SK-N-MC (cell line): ENCODE measurements around the gene MBD5.
"Not testable (repeated sequence)": the region's sequence is repeated elsewhere in the genome, so short reads cannot be mapped to it uniquely, and the experiment has no call there.

Experiments
- DNase-seq: peaks from one replicate; pipeline ENCODE4 v3.0.0-alpha.2; 2011; ENCODE audit warnings: low read depth, low spot score
- H3K27ac ChIP-seq: fragments of 200-600 bp; sonication (generic); 2 replicates; pipeline ENCODE4 v1.5.1; 2016; ENCODE audit warnings: mixed run types
- H3K36me3 ChIP-seq: fragments of 200-600 bp; sonication (generic); 2 replicates; pipeline ENCODE4 v1.6.1; 2017; ENCODE audit warnings: antibody characterized with exemption, low read length, mixed read lengths; ENCODE audit not compliant: insufficient read depth
- H3K4me3 ChIP-seq: fragments of 200-600 bp; sonication (generic); 2 replicates; pipeline ENCODE4 v1.5.1; 2016
- H3K9ac ChIP-seq: fragments of 200-600 bp; sonication (generic); 2 replicates; pipeline ENCODE4 v1.8.0; 2017; ENCODE audit warnings: mixed run types, mixed read lengths; ENCODE audit not compliant: insufficient read length
- H3K9me3 ChIP-seq: fragments of 200-600 bp; sonication (generic); 2 replicates; pipeline ENCODE4 v1.6.1; 2017; ENCODE audit warnings: low read depth, mild to moderate bottlenecking, antibody characterized with exemption, low read length, moderate library complexity, mixed read lengths
- EZH2 ChIP-seq: fragments of 200-600 bp; sonication (generic); IDR thresholded peaks from one replicate; pipeline ENCODE4 v1.6.1; 2017; ENCODE audit warnings: antibody characterized with exemption
- FOXP2 ChIP-seq: optimal IDR thresholded peaks from 2 replicates; pipeline ENCODE3; 2011; ENCODE audit warnings: mild to moderate bottlenecking, moderate library complexity; ENCODE audit not compliant: insufficient read depth; ENCODE audit errors: extremely low read length, control extremely low read depth
- POLR2AphosphoS5 ChIP-seq: IDR thresholded peaks from 2 replicates; pipeline ENCODE4 v1.6.1; 2012; ENCODE audit warnings: mild to moderate bottlenecking, low read depth, low read length, borderline replicate concordance

Gene MBD5

DNA sequence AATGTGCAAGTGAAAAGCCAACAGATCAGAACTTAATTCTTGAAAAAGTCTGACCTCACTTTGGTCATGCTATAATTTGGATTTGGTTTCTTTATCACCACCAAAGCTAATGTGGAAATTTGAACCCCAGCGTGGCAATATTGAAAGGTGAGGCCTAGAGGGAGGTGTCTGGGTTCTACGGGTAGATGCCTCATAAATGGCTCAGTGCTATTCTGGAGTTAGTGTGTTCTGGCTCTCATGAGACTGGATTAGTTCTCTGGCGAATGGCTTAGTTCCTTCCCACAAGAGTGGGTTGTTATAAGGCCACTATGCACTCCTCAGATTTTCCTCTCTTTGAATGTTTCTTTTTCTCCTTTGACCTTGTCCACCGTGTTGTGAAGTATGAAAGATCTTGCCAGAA is 22.7 kb upstream of the MBD5 start:
- H3K36me3 ChIP-seq, result peaks cover 29% of the 10 kb centered on the region
- DNase-seq, result no peak
- H3K9ac ChIP-seq, result no peak overlapping the region
- no peak overlapping the region for H3K27ac ChIP-seq
- H3K4me3 ChIP-seq, result no peak overlapping the region
- H3K9me3 ChIP-seq, result peaks cover 8% of the 10 kb centered on the region; the same call in 1 of the 2 replicates
- TF ChIP-seq EZH2, result no peak
- no peak for TF ChIP-seq POLR2AphosphoS5
- TF ChIP-seq FOXP2, result no peak

- no peak overlapping the region for H3K9ac ChIP-seq
- no peak for DNase-seq
- TF ChIP-seq EZH2, result no peak
- TF ChIP-seq FOXP2, result no peak
- TF ChIP-seq POLR2AphosphoS5, result no peak
- no peak overlapping the region for H3K27ac ChIP-seq
- H3K36me3 ChIP-seq, result peaks cover 29% of the 10 kb centered on the region
- no peak overlapping the region for H3K4me3 ChIP-seq
- H3K9me3 ChIP-seq, result peaks cover 8% of the 10 kb centered on the region; the same call in 1 of the 2 replicates
These were observed 21.8 kb upstream of the MBD5 start for GRCh38 chr2:147999126-147999525.

DNA sequence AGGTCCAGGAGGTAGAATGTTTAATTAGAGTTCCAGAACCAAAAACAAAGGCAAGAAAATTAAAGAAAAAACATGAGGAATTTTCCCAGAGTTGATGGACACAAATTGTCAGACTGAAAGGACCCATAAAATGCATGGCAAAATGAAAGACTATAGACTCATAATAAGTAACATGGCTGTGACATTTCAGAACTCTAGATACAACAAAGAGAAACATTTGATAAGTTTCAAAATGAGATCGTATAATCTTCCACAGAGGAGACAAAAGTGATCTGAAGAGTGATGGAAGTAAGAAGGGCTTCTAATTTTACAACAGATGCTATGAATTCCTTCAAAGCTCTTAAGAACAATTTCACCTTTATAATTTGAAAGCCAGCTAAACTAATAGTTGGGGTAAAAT is 20.8 kb upstream of the MBD5 start:
- H3K9ac ChIP-seq, result no peak overlapping the region
- no peak overlapping the region for H3K27ac ChIP-seq
- H3K36me3 ChIP-seq, result peaks cover 26% of the 10 kb centered on the region
- peaks cover 8% of the 10 kb centered on the region; the same call in 1 of the 2 replicates for H3K9me3 ChIP-seq
- TF ChIP-seq EZH2 (no peak), FOXP2 (no peak), POLR2AphosphoS5 (no peak)
- no peak overlapping the region for H3K4me3 ChIP-seq
- no peak for DNase-seq

- DNase-seq, H3K9ac ChIP-seq, H3K4me3 ChIP-seq, H3K27ac ChIP-seq, H3K9me3 ChIP-seq: not testable (repeated sequence)
- H3K36me3 ChIP-seq, result peaks cover 17% of the 10 kb centered on the region
These were observed 18.5 kb upstream of the MBD5 start for GRCh38 chr2:148002420-148002819.

- H3K4me3 ChIP-seq, result no peak overlapping the region
- TF ChIP-seq EZH2, result no peak
- no peak for TF ChIP-seq POLR2AphosphoS5
- no peak for TF ChIP-seq FOXP2
- H3K9ac ChIP-seq, result no peak overlapping the region
- no peaks in the 10 kb centered on the region for H3K9me3 ChIP-seq
- DNase-seq, result no peak
- no peak overlapping the region for H3K27ac ChIP-seq
- H3K36me3 ChIP-seq, result peaks cover 7% of the 10 kb centered on the region; the same call in 1 of the 2 replicates
These were observed 14.5 kb upstream of the MBD5 start for GRCh38 chr2:148006249-148007007.

DNA sequence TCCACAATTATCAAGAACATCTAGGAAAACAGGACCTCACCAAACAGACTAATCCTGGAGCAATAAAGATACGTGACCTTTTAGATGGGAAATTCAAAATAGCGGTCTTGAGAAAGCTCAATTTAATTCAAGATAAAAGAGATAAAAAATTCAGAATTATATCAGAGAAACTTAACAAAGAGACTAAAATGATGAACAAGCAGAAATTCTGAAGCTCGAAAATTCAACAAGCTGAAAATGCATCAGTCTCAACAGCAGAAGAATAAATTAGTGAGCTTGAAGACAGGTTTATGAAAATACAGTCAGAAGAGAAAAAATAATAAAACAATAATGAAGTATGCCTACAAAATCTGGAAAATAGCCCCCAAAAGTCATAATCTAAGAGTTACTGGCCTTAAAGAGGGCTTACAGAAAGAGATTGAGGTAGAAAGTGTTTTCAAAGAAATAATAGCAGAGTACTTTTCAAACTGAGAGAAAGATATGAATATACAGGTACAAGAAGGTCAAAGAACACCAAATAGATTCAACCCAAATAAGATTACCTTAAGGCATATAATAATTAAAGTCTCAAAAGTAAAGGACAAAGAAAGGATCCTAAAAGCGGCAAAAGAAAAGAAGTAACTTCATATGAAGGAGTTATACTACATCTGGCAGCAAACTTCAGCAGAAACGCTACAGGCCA is 13.5 kb upstream of the MBD5 start:
- H3K27ac ChIP-seq, result no peak overlapping the region
- H3K36me3 ChIP-seq, result peaks cover 7% of the 10 kb centered on the region; the same call in 1 of the 2 replicates
- no peaks in the 10 kb centered on the region for H3K9me3 ChIP-seq
- H3K9ac ChIP-seq, result no peak overlapping the region
- H3K4me3 ChIP-seq, result no peak overlapping the region
- DNase-seq, result no peak
- TF ChIP-seq EZH2 (no peak), FOXP2 (no peak)

DNA sequence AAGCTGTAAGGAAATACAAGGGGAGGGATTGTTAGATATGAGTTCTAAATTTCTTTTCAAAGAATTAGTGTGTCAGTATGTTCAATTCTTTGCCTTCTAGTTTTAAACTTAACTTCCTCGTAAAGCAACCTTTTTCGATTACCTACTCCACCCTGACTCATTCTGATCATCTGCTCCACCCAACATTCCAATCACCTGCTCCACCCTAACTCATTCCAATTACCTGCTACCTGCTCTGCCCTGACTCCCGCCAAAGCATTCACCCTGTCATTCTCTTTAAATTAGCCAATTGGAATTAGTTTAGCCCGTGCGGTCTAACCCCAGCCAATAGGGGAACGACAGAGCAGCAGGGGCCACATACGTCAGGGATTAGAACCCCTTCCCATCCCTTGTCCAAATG is 12.5 kb upstream of the MBD5 start:
- H3K36me3 ChIP-seq, result peaks cover 12% of the 10 kb centered on the region; the same call in 1 of the 2 replicates
- not testable (repeated sequence) for H3K4me3 ChIP-seq, DNase-seq, H3K9me3 ChIP-seq, H3K9ac ChIP-seq, H3K27ac ChIP-seq

DNA sequence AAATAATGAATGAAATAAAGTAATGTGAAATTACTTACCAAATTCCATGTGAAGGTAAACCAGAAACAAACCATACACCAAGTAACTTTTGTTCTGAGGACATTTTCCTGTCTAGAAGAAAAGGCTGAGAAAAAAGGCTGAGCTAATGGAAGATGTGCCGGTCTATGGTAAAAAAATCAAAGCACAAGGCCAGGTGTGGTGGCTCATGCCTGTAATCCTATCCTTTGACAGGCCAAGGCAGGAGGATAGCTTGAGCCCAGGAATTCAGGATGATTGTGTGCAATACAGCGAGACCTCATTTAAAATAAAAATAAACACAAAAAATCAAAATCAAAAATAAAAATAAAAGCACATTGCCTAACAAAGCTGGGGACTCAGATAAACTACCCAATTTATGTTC is 7.0 kb upstream of the MBD5 start:
- Histone ChIP-seq H3K36me3 (peaks cover 20% of the 10 kb centered on the region), H3K4me3 (no peak overlapping the region), H3K9me3 (peaks cover 7% of the 10 kb centered on the region; the same call in 1 of the 2 replicates), H3K9ac (no peak overlapping the region), H3K27ac (no peak overlapping the region)
- no peak for DNase-seq
- TF ChIP-seq EZH2 (no peak), POLR2AphosphoS5 (no peak), FOXP2 (no peak)

- no peak for DNase-seq
- H3K27ac ChIP-seq, result no peak overlapping the region
- no peak overlapping the region for H3K9ac ChIP-seq
- no peak for TF ChIP-seq POLR2AphosphoS5
- TF ChIP-seq FOXP2, result no peak
- TF ChIP-seq EZH2, result no peak
- peaks cover 20% of the 10 kb centered on the region for H3K36me3 ChIP-seq
- no peak overlapping the region for H3K4me3 ChIP-seq
- peaks cover 7% of the 10 kb centered on the region; the same call in 1 of the 2 replicates for H3K9me3 ChIP-seq
These were observed 6.3 kb upstream of the MBD5 start for GRCh38 chr2:148014616-148015015.
